ENCODE results near the gene MMP20. TPM values are rescaled to one million over a fixed set of nuclear protein-coding genes. Genes with fewer than 3 reads are reported as not detected.

The MMP20 gene
- total RNA-seq, 4 donors from 2014 or later = not detected

GRCh38 chr11:102592131-102592530 is 33.0 kb downstream of the MMP20 start:
- Histone ChIP-seq H3K4me3 (no peak overlapping the region), H3K4me1 (no peaks in the 10 kb centered on the region), H3K9me3 (no peaks in the 10 kb centered on the region), H3K27me3 (no peaks in the 10 kb centered on the region), H3K36me3 (no peaks in the 10 kb centered on the region), H3K27ac (no peak overlapping the region)
- DNase-seq (ENCODE audit: low spot score in 2 of 2) = no peak
- TF ChIP-seq POLR2AphosphoS5 (IDR thresholded peaks at IDR 0.05) (no peak), EP300 (IDR thresholded peaks at IDR 0.05) (no peak), CTCF (IDR thresholded peaks at IDR 0.05) (no peak), POLR2A (IDR thresholded peaks at IDR 0.05) (no peak)
- WGBS = 89% methylated on average over 1 of the region's 1 CpG

GRCh38 chr11:102591160-102591718 is 33.9 kb downstream of the MMP20 start:
- WGBS = 81% methylated on average over 5 of the region's 5 CpGs
- no peak for TF ChIP-seq POLR2A (IDR thresholded peaks at IDR 0.05)
- no peak for TF ChIP-seq CTCF (IDR thresholded peaks at IDR 0.05)
- TF ChIP-seq POLR2AphosphoS5 (IDR thresholded peaks at IDR 0.05) = no peak
- TF ChIP-seq EP300 (IDR thresholded peaks at IDR 0.05) = no peak
- Histone ChIP-seq H3K4me1 (no peaks in the 10 kb centered on the region), H3K27ac (no peak overlapping the region), H3K36me3 (no peaks in the 10 kb centered on the region), H3K9me3 (no peaks in the 10 kb centered on the region), H3K4me3 (no peak overlapping the region), H3K27me3 (no peaks in the 10 kb centered on the region)
- no peak for DNase-seq (ENCODE audit: low spot score in 2 of 2)

- Histone ChIP-seq H3K4me3 (no peak overlapping the region), H3K4me1 (no peaks in the 10 kb centered on the region), H3K36me3 (no peaks in the 10 kb centered on the region), H3K9me3 (no peaks in the 10 kb centered on the region), H3K27me3 (no peaks in the 10 kb centered on the region), H3K27ac (no peak overlapping the region)
- WGBS = 75% methylated on average over 6 of the region's 6 CpGs
- DNase-seq (ENCODE audit: low spot score in 2 of 2) = no peak
- no peak for TF ChIP-seq EP300 (IDR thresholded peaks at IDR 0.05)
- TF ChIP-seq CTCF (IDR thresholded peaks at IDR 0.05) = no peak
- TF ChIP-seq POLR2A (IDR thresholded peaks at IDR 0.05) = no peak
- TF ChIP-seq POLR2AphosphoS5 (IDR thresholded peaks at IDR 0.05) = no peak
Observed at GRCh38 chr11:102590276-102591049, 34.7 kb downstream of the MMP20 start.

GRCh38 chr11:102589047-102589459 is 36.1 kb downstream of the MMP20 start:
- no peak for DNase-seq (ENCODE audit: low spot score in 2 of 2)
- Histone ChIP-seq H3K27ac (no peak overlapping the region), H3K27me3 (no peaks in the 10 kb centered on the region), H3K4me1 (no peaks in the 10 kb centered on the region), H3K36me3 (no peaks in the 10 kb centered on the region), H3K9me3 (no peaks in the 10 kb centered on the region), H3K4me3 (no peak overlapping the region)
- TF ChIP-seq POLR2A (IDR thresholded peaks at IDR 0.05) (no peak), EP300 (IDR thresholded peaks at IDR 0.05) (no peak), CTCF (IDR thresholded peaks at IDR 0.05) (no peak), POLR2AphosphoS5 (IDR thresholded peaks at IDR 0.05) (no peak)
- 72% methylated on average over 2 of the region's 2 CpGs for WGBS

GRCh38 chr11:102587722-102588121 is 37.4 kb downstream of the MMP20 start:
- no peaks in the 10 kb centered on the region for H3K36me3 ChIP-seq
- no peak overlapping the region for H3K27ac ChIP-seq
- H3K4me1 ChIP-seq = no peaks in the 10 kb centered on the region
- no peaks in the 10 kb centered on the region for H3K27me3 ChIP-seq
- 97% methylated on average over 1 of the region's 1 CpG for WGBS
- H3K9me3 ChIP-seq = no peaks in the 10 kb centered on the region
- no peak for TF ChIP-seq EP300 (IDR thresholded peaks at IDR 0.05)
- no peak for TF ChIP-seq CTCF (IDR thresholded peaks at IDR 0.05)
- TF ChIP-seq POLR2A (IDR thresholded peaks at IDR 0.05) = no peak
- no peak for TF ChIP-seq POLR2AphosphoS5 (IDR thresholded peaks at IDR 0.05)
- DNase-seq (ENCODE audit: low spot score in 2 of 2) = no peak
- H3K4me3 ChIP-seq = no peak overlapping the region
